GM19043 (cell line): ENCODE data around the gene MYO7B.

Experiments used
- ATAC-seq: cut with Tn5 transposase; IDR thresholded peaks from one replicate; pipeline ENCODE4 v1.9.1; 2021; ENCODE audit warnings: low read depth; ENCODE audit not compliant: unreplicated experiment

Gene MYO7B

DNA sequence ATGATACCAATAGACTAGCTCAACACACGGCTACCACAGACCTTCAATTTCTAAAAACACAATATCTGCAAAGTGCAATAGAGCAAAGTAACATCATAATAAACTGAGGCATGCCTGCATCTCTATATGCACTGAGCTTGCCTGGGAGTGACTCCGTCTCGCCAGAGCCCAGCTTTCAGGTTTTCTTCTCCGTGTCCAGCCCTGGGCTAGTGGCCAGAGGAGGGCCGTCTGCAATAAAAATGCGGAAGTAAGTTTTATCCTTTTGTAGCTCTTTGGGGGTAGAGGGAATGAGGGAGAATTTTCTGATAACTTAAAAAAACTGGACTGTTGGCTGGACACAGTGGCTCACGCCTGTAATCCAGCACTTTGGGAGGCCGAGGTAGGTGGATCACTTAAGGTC is 69.5 kb downstream of the MYO7B start:
- no peak for ATAC-seq

GRCh38 chr2:127605691-127606263 is 70.3 kb downstream of the MYO7B start:
- ATAC-seq, result no peak

DNA sequence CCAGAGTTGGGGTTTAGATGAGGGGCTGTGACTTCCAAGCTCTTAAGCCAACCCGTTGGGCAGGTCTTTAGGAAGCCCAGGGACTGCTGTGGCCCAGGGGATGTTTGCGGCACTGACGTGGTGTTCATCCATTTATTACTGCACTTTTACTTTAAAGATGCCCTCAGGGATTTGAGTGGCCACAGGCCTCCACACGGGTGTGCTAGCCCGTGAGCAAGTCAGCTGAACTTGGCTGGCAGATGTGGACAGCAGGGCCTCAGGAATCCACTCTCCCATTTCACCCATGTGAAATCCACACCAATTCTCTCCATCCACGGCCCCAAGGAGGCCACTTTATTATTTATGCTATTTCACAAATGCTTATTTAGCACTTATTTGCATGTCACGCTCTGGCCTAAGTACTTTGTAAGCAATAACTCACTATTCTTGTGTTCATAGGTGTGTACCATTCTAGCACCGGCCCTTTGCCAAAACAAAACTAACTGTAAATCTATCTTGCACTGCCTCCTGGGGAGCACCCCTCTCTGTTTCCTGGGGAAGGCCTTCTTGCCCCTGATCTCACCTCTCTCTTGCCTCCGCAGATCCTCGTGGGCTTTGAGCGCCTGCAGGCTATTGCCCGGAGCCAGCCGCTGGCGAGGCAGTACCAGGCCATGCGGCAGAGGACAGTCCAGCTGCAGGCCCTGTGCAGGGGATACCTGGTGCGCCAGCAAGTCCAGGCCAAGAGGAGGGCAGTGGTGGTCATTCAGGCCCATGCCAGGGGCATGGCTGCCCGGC is 71.3 kb downstream of the MYO7B start:
- no peak for ATAC-seq

GRCh38 chr2:127607399-127607908 is 72.0 kb downstream of the MYO7B start:
- ATAC-seq, result no peak

GRCh38 chr2:127608061-127609030 is 72.9 kb downstream of the MYO7B start:
- no peak for ATAC-seq

- ATAC-seq, result no peak
Observed at GRCh38 chr2:127609031-127609751, 73.7 kb downstream of the MYO7B start.

GRCh38 chr2:127609818-127610217 is 74.3 kb downstream of the MYO7B start:
- ATAC-seq, result no peak

- no peak for ATAC-seq
Observed at GRCh38 chr2:127610561-127610960, 75.1 kb downstream of the MYO7B start.

DNA sequence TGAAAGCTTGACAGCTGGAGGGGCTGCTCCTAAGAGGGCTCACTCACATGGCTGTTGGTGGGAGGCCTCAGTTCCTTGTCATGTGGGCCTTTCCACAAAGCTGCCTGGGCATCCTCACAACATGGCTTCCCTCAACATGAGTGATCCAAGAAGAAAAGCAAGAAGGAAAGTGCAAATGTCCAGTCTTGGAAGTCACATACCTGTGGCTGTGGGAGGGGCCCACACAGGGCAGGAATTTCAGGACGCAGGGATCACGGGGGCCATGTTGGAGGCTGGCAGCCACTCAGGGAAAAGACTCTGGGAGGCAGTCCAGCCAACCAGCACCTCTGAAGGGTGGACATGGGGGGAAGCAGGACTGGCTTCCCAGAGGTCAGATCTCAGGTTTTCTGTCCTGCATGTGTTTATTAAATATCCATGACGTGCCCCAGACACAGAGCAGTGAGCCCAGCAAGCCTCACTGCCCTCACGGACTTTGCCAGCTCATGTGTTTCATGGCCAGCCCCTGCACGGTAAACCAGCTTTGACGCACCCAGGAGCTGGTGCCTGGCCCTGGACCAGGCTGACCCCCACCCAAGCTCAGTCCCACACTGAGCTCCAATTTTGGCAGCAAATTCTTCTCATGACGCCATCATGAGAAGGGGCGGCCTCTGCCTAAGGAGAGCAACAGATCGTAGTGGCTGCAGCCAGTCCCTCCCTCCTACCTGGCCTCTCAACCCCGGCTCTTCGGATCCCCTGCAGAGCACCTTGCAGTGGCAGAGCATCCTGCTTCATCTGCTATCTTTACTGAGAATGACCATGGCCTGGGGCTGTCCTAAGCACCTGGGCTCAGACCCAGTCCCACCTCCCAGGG is 75.8 kb downstream of the MYO7B start:
- no peak for ATAC-seq

GRCh38 chr2:127612111-127612822 is 76.8 kb downstream of the MYO7B start:
- ATAC-seq, result no peak

- ATAC-seq, result no peak
Observed at GRCh38 chr2:127614246-127614645, 78.8 kb downstream of the MYO7B start.

GRCh38 chr2:127614731-127615130 is 79.2 kb downstream of the MYO7B start:
- no peak for ATAC-seq

DNA sequence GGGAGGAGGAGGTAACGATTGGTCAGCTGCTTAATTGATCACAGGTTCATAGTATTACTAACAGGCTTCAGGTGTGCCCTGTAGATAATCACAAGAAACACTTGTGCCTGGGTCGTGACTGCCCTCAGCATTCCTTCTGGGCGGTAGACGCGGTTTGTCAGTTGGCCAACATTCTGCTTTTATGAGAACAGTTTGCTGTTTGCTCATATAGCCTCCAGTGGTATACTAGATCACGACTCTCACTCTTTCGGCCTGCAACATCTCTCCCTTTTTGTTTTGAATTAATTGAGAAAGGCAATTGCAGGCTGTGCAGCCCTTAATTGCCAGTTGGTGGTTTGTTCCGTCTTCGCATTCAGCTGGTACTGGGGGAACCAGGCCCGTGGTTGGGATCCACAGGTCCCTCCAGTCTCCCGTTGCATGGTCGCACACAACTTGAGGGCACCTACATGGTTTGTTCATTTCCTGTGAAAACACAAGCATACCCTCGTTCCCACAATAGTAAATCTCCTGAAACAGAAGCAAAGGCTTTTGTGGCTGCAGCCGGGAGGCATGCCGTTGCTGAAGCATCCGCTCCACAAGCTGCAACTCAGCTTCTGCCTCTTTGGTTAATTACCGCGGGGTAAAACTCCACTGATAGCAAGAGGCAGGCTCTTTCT is 80.2 kb downstream of the MYO7B start:
- ATAC-seq, result no peak

DNA sequence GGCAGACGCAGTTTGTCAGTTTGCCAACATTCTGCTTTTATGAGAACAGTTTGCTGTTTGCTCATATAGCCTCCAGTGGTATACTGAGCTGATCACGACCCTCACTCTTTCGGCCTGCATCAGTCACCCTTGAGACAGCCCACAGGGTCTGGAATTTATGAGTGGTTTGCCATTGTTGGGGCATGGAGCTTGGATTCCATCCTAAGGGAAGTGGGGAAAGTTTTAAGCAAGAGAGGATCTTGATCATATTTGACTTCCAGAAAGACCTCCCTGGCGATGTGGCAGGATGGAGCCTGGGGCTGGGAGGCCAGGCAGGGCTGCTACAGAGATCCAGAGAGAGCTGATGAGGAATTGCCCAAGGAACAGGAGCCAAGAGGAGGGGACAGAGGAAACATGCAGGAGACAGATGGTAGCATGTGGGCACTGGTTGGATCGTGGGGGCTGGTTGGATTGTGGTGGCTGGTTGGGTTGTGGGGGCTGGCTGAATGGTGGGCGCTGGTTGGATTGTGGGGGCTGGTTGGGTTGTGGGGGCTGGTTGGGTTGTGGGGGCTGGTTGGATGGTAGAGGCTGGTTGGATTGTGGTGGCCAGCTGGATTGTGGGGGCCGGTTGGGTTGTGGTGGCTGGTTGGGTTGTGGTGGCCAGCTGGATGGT is 83.2 kb downstream of the MYO7B start:
- no peak for ATAC-seq

GRCh38 chr2:127619203-127619590 is 83.7 kb downstream of the MYO7B start:
- no peak for ATAC-seq

- no peak for ATAC-seq
Observed at GRCh38 chr2:127619877-127620705, 84.6 kb downstream of the MYO7B start.

- no peak for ATAC-seq
Observed at GRCh38 chr2:127620866-127621265, 85.4 kb downstream of the MYO7B start.
